ENCODE data around the gene FBXO42. TPM values are rescaled to one million over a fixed set of nuclear protein-coding genes. Genes with fewer than 3 reads are reported as not detected.

FBXO42 gene
- total and polyA plus RNA-seq, 3 donors from 2014 or later, result 25.0 to 45.6 (median 42.0) TPM

DNA sequence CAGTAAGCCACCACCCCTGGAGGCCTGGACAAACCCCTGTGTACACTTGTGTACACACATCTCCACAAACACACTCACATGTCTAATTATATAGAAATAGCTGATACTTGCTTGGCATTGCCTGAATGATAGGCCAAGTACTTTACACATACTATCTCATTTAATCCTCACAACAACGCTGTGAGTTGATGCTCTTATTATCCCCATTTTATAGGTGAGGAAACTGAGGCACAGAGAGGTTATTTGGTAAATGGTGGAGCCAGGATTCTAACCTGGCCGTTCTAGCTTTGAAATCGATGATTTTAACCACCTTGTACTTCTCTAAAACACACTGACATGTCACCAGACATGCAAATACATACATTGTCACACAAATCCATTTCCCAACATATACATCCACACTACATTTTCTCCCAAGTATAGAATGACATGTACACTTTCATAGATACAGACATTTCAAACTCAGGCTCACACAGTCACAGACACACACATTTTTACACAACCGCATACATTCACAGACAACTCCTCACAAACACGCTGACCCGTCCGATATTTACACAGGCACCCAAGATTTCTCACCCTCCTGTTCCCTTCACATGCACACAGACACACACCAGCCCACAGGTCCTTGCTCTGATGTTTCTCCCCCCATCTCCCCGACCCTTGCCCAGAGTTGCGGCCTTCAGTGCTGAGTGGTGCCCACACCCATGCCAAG is 143.0 kb downstream of the FBXO42 start:
- DNase-seq, result no peak
- H3K4me3 ChIP-seq, result no peak overlapping the region
- intact Hi-C loops (cut with DNase I; ENCODE audit: low total_unique reads), result no loop called here
- TF ChIP-seq, protein P1, sequence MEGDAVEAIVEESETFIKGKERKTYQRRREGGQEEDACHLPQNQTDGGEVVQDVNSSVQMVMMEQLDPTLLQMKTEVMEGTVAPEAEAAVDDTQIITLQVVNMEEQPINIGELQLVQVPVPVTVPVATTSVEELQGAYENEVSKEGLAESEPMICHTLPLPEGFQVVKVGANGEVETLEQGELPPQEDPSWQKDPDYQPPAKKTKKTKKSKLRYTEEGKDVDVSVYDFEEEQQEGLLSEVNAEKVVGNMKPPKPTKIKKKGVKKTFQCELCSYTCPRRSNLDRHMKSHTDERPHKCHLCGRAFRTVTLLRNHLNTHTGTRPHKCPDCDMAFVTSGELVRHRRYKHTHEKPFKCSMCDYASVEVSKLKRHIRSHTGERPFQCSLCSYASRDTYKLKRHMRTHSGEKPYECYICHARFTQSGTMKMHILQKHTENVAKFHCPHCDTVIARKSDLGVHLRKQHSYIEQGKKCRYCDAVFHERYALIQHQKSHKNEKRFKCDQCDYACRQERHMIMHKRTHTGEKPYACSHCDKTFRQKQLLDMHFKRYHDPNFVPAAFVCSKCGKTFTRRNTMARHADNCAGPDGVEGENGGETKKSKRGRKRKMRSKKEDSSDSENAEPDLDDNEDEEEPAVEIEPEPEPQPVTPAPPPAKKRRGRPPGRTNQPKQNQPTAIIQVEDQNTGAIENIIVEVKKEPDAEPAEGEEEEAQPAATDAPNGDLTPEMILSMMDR (IDR thresholded peaks at IDR 0.05), result no peak
- no peak for TF ChIP-seq POLR2A (IDR thresholded peaks at IDR 0.05)
- 82 to 84% methylated on average over 9 of the region's 9 CpGs for WGBS, 2 donors
- H3K27me3 ChIP-seq, result no peaks in the 10 kb centered on the region
- no peaks in the 10 kb centered on the region for H3K36me3 ChIP-seq (ENCODE audit: low read depth, missing control alignments)
- no peaks in the 10 kb centered on the region for H3K9me3 ChIP-seq
- peaks cover 10% of the 10 kb centered on the region for H3K4me1 ChIP-seq
- no peak overlapping the region for H3K27ac ChIP-seq

DNA sequence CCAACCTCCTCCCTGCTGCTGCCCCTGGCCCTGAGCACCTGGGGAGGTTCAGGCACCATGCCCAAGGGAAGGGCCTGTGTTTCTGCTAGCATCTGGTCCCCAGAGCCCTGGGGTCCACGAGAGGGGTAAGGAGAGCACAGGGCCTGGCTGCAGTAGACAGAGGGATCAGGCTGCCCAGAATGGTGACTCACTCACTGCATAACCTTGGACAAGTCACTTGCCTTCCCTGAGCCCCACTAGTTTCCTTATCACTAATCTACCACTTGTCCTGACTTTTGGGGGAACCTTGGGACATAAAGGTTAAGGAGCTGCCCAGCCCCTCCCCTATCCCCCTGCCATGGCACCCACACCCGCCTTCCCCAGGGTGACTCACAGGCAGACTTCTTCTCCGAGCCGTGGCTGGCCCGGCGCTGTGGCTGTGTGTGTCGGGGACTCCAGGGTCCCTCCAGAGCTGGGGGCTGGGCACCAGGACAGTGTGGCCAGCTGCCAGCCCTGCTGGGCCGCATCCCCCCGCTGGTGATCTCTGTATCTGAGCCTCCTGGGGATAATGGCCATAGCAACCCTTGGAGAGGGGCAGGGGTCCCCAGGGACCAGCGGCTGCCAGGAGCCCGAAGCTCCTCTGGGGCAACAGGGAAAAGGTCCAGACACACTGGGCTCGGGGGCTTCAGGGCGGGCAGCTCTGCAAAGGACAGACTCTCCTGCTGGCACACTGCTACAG is 143.9 kb downstream of the FBXO42 start:
- Histone ChIP-seq H3K4me3 (no peak overlapping the region), H3K27ac (no peak overlapping the region), H3K4me1 (peaks cover 10% of the 10 kb centered on the region), H3K36me3 (ENCODE audit: low read depth, missing control alignments) (no peaks in the 10 kb centered on the region), H3K27me3 (no peaks in the 10 kb centered on the region), H3K9me3 (no peaks in the 10 kb centered on the region)
- DNase-seq, result no peak
- intact Hi-C loops (cut with DNase I; ENCODE audit: low total_unique reads), result no loop called here
- WGBS, 2 donors, result 86% methylated on average over 13 of the region's 13 CpGs; no CpG with 5 or more reads in 1 of the 2 donors
- TF ChIP-seq, protein P1 (IDR thresholded peaks at IDR 0.05), result no peak
- TF ChIP-seq POLR2A (IDR thresholded peaks at IDR 0.05), result no peak

DNA sequence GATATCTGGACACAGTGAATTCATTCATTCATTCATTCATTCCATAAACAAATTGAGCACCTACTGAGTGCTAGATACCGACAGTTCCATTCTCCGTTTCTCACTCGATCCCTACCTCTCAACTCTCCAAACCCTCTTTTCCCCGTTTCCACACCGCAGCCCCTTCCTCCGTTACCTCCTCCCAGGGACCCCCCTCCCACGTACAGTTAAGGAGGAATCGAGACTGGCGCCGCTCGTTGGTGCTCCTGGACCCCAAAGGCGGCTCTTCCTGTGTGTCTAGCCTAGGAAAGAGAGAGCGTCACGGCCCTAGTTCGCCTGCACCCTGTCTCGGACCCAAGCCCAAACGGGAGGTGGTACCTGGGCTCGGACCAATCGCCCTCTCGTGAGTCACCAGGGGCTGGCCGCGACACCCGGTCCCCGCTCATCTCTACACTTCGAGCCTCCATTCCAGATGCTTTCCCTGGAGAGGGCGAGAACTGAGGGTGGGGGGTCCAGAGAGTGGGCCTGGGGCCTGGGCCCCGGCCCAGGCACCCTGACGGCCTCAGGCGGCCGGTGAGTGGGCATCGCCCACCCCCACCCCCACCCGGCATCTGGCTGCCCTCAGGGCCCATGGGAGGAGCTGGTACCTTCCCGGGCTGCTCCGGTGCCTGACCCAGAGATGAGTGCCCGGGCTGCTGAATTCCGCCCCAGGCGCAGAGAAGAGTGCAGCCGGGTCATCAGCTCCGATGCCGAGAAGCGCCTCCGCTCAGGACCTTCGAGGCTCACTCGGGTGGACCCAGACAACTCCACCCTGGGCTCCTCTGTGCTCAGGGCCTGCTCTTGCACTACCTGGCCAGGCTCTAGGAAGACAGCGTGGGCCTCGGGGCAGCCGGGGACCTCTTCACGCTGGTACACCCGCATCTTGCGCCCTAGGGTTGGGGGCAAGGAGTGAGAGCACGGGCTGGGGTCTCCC is 144.7 kb downstream of the FBXO42 start:
- DNase-seq, result no peak
- peak overlapping the region; percentile 57 to 65 for H3K4me3 ChIP-seq
- intact Hi-C loops (cut with DNase I; ENCODE audit: low total_unique reads), result no loop called here

DNA sequence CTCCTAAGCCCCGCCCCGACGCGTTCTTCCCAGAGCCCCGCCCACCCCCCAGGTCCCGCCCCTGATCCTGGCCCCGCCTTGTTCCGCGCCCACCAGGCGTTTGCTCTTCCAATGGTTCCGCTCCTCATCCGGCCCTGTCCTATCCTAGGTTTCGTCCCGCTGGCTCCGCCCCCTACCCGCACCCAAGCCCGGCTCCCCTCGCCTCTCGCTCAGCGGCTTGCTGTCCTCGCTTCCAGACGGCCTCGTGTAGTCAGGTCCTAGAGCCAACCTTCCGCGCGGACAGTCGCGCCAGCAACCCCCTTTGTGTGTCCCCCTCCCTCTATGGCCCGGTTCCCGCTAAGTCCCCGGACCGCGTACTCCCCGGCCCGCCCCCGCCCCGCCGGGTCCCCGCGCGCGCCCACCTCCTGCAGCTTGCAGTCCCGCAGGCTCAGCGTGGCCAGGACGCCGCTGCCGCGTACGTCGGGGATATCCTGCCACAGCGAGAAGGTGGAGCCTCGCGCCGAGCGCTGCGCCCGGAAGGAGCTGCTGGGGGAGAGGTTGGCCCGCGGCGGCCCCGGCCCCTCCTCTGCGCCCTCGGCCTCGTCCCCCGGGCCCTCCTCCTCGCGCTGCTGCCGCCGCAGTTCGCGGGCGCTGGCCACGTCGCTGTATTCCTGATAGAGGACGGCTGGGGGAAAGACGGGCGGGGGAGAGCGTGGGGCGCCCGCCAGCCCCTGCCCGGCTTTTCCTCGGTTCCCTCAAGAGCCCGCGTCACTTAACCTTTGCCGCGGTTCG is 145.5 kb downstream of the FBXO42 start:
- H3K27me3 ChIP-seq, result no peaks in the 10 kb centered on the region
- intact Hi-C loops (cut with DNase I; ENCODE audit: low total_unique reads), result no loop called here
- H3K9me3 ChIP-seq, result no peaks in the 10 kb centered on the region
- 0% methylated on average over 9 to 72 of the region's 87 CpGs for WGBS, 2 donors
- peak overlapping the region; percentile 71 to 92 for H3K27ac ChIP-seq
- TF ChIP-seq POLR2A (IDR thresholded peaks at IDR 0.05), result no peak
- TF ChIP-seq, protein P1 (IDR thresholded peaks at IDR 0.05), result no peak
- no peaks in the 10 kb centered on the region for H3K36me3 ChIP-seq (ENCODE audit: low read depth, missing control alignments)
- peaks cover 10% of the 10 kb centered on the region for H3K4me1 ChIP-seq
- DNase-seq, result peak; percentile 98
- H3K4me3 ChIP-seq, result peak overlapping the region; percentile 57 to 65

More for the DNA sequence above, 144.7 kb downstream of the FBXO42 start:
- 55 to 62% methylated on average over 23 to 51 of the region's 51 CpGs for WGBS, 2 donors
- Histone ChIP-seq H3K27me3 (no peaks in the 10 kb centered on the region), H3K27ac (peak overlapping the region; percentile 71 to 92), H3K9me3 (no peaks in the 10 kb centered on the region), H3K4me1 (peaks cover 10% of the 10 kb centered on the region), H3K36me3 (ENCODE audit: low read depth, missing control alignments) (no peaks in the 10 kb centered on the region)
- TF ChIP-seq POLR2A (IDR thresholded peaks at IDR 0.05), result no peak
- TF ChIP-seq, protein P1 (IDR thresholded peaks at IDR 0.05), result no peak
